GM18508 (cell line): ENCODE measurements around the gene PICK1.

Experiments used
- ATAC-seq: cut with Tn5 transposase; IDR thresholded peaks from one replicate; pipeline ENCODE4 v1.9.1; 2021; ENCODE audit warnings: moderate number of reproducible peaks; ENCODE audit not compliant: insufficient read depth, unreplicated experiment

The PICK1 gene

GRCh38 chr22:38056969-38057891 lies at the start of gene PICK1:
Gene PICK1 (plus strand): TSS chr22:38057404. CDS start chr22:38057810, 406 bp downstream.
- ATAC-seq: no peak

DNA sequence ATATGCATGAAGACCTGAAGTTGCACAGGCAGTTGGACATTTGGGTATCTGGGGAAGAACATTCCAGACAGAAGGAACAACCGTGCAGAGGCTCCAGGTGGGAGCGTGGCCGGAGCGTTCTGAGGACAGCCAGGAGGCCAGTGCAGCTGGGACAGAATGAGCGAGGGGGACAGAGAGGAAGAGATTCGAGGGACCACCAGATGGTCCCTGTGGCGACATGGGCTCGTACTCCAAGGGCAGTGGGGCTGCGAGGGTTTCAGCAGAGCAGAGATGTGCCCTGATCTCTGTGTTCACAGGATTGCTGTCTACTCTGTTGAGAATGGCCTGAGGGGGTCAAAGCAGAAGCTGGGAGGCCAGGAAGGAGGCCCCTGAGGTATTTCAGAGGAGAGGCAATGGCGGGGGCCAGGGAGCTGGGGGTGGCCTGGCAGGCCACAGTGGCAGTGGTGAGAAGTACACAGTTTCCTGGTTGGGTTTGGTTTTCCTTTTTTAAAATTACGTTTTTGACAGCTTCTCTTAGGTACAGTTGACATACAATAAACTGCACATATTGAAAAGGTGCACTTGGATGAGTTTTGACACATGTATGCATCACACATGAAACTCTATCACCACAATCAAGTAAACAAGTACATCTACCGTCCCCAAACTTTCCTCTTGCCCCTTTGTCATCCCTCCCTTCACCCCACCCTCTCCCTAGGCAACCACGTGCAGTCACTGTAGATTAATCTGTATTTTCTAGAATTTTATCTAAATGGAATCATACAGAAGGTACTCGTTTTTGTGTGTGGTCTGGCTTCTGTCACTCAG lies 48.0 kb upstream of the PICK1 start:
- ATAC-seq: no peak

GRCh38 chr22:38012604-38013072 lies 44.6 kb upstream of the PICK1 start:
- ATAC-seq: no peak

- ATAC-seq: no peak
These were observed 43.1 kb upstream of the PICK1 start for GRCh38 chr22:38014083-38014482.

GRCh38 chr22:38016182-38017151 lies 40.7 kb upstream of the PICK1 start:
- ATAC-seq: no peak

- no peak for ATAC-seq
These were observed 39.8 kb upstream of the PICK1 start for GRCh38 chr22:38017272-38017920.

DNA sequence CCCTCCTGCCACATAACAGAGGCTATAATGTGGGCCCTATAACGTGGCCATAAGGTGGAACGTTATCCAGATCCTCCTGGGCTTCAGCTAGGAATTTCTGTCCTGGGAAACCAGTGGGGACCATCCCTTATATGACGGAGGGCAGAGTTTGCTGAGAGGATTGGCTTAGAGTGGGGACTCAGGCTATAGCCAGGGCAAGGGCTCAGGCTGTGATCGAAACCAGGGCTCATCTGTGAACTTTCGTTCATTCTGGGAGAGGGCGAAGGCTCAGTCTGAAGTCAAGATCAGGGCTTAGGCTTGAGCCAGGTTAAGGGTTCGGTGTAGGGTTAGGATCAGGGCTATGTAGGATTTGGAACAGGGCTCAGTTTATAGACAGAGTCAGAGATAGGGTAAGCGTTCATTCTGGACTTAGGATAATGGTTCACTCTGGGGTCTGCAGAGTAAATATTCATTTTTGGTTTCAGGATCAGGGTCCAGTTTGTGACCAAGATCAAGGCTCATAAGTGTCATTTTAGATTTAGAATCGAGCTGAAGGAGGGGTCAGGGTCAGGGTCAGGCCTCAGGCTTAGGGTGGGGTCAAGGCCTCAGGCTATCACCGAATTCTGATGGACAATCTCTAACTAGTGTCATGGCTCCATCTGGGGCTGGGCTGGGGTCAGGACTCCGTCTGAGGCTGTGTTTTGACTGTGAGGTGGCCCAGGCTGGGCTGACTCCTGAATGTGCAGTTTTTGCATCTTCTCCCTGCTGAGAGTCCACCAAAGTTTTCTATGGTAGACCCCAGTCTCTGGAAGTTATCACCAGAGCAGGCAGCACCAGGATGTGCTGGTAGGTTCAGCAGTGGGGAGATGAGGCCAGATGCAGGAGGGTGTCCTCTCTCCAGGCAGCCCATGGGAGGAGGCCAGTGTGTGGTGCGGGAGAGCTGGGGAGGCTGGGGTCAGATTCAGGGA lies 39.0 kb upstream of the PICK1 start:
- no peak for ATAC-seq

GRCh38 chr22:38018938-38019827 lies 38.0 kb upstream of the PICK1 start:
- ATAC-seq: no peak

- no peak for ATAC-seq
These were observed 36.0 kb upstream of the PICK1 start for GRCh38 chr22:38021206-38021605.

DNA sequence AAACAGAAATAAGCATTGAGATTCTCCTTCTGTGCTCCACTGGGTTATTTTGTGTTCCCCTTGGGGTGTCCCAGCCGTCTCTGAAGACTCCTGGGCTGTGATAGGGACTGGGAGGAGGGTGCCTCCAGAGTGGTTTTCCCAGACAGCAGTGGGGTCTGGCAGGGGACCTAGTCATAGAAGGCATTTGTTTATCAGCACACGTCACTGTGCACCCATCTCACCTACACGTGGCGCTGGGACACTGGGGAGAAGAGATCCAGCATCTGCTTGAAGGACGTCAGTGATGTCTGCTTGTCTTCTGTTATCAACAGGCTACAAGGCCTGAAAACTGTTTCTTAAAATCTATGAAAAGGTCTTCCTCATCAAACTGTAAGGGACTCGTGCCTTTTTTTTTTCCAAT lies 34.2 kb upstream of the PICK1 start:
- ATAC-seq: no peak

- no peak for ATAC-seq
These were observed 31.7 kb upstream of the PICK1 start for GRCh38 chr22:38025514-38025913.

GRCh38 chr22:38026130-38027111 lies 30.8 kb upstream of the PICK1 start:
- ATAC-seq: no peak

- no peak for ATAC-seq
These were observed 29.7 kb upstream of the PICK1 start for GRCh38 chr22:38027487-38027886.

DNA sequence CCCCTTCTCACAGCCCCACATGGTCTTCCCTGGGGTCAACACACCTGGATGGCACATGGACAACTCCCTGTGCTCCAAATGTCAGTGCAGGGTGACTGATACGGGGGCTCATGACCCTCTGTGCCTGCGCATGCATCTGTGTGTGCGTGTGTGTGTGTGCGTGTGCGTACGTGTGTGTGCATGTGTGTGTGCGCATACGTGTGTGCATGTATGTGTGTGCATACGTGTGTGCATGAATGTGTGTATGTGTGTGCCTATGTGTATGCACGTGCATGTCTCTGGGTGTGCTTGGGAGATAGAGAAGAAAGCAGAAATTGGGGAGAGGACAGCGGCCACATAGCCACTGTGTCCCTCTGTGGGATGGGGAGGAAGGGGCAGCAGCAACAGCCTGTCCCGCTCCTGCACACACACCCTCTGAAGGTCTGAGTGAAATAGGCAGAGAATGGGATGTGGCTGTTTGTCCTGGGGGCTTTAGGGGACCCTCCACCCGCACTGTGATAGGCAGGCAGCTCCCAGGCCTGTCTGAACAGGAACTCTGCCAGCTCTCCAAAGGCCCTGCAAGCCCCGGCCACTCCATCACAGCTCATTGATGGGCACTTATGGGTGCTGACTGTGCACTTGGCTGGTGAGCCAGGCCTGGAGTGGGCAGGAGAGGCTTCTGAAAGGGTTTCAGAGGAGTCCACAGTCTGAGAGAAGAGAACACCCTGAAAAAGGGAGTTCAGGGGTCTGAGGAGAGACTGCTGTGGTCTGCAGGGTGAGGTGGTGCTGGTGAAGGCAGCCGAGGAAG lies 28.7 kb upstream of the PICK1 start:
- ATAC-seq: no peak

- ATAC-seq: no peak
These were observed 27.8 kb upstream of the PICK1 start for GRCh38 chr22:38029370-38029769.

DNA sequence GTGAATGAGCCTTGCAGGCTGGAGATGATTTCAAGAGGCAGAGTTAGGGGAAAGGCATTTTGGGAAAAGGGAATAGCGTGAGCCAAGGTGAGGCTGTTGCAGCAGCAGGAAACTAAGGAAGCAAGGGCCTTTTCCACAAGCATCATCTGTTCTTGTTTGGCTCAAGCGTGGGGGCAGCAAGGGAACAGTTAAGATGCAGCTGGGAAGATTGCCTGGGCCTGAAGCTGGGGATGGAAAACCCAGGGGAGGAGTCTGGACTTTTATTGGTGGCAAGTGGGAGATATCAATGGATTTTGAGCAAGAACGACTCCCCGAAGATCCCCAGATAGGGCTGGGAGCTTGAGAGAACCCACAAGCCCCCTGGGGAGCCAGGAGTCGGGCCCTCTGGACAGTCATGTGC lies 27.3 kb upstream of the PICK1 start:
- ATAC-seq: no peak
